ENCODE measurements around the gene PHB1. TPM values are rescaled to one million over a fixed set of nuclear protein-coding genes. Genes with fewer than 3 reads are reported as not detected.

The PHB1 gene
- total and polyA plus RNA-seq, 12 donors, result 107 to 317 (median 215) TPM

GRCh38 chr17:49361129-49361901, 53.4 kb downstream of the PHB1 start:
- peak; percentile 11 to 46 for DNase-seq
- Histone ChIP-seq H3K36me3 (no peaks in the 10 kb centered on the region), H3K4me3 (peak overlapping the region; percentile 82 to 100 (median 94)), H3K4me1 (peaks cover 0 to 49% (median 36%) of the 10 kb centered on the region in 9 donors), H3K27ac (peak overlapping the region; percentile 55 to 95 (median 92)), H3K9me3 (no peaks in the 10 kb centered on the region), H3K27me3 (no peaks in the 10 kb centered on the region)
- 0 to 1% methylated on average over 25 to 52 of the region's 52 CpGs for WGBS, 2 donors
- intact Hi-C loops (cut with DNase I), result loop anchor here in 4 of 10 donors (5.0 to 10.0 kb wide), 2 partner anchors 44 to 47 kb away; no protein-coding TSS in a partner anchor
- no peak for TF ChIP-seq CTCF (IDR thresholded peaks at IDR 0.05)
- ATAC-seq, result peak; percentile 23 to 55 (median 30)

GRCh38 chr17:49360796-49361128, 53.9 kb downstream of the PHB1 start:
- TF ChIP-seq CTCF (IDR thresholded peaks at IDR 0.05), result no peak
- intact Hi-C loops (cut with DNase I), result loop anchor here in 4 of 10 donors (5.0 to 10.0 kb wide), 2 partner anchors 43 to 46 kb away; no protein-coding TSS in a partner anchor
- ATAC-seq, result no peak

GRCh38 chr17:49359990-49360795, 54.5 kb downstream of the PHB1 start:
- intact Hi-C loops (cut with DNase I), result loop anchor here in 5 of 10 donors (5.0 to 10.0 kb wide), 2 partner anchors 43 to 45 kb away; no protein-coding TSS in a partner anchor
- Histone ChIP-seq H3K4me1 (peaks cover 0 to 49% (median 36%) of the 10 kb centered on the region in 9 donors), H3K27me3 (no peaks in the 10 kb centered on the region), H3K4me3 (peak overlapping the region in 9 of 10 donors; percentile 82 to 100 (median 94)), H3K9me3 (no peaks in the 10 kb centered on the region), H3K36me3 (no peaks in the 10 kb centered on the region), H3K27ac (peak overlapping the region in 2 of 10 donors; percentile 80 to 95)
- WGBS, 2 donors, result 33 to 37% methylated on average over 8 of the region's 8 CpGs
- DNase-seq (no peak), ATAC-seq (no peak)
- no peak for TF ChIP-seq CTCF (IDR thresholded peaks at IDR 0.05)

More at GRCh38 chr17:49360796-49361128, 53.9 kb downstream of the PHB1 start:
- Histone ChIP-seq H3K4me1 (peaks cover 0 to 49% (median 36%) of the 10 kb centered on the region in 9 donors), H3K36me3 (no peaks in the 10 kb centered on the region), H3K9me3 (no peaks in the 10 kb centered on the region), H3K27ac (peak overlapping the region in 5 of 10 donors; percentile 80 to 95 (median 91)), H3K27me3 (no peaks in the 10 kb centered on the region), H3K4me3 (peak overlapping the region; percentile 82 to 100 (median 94))
- 5 to 10% methylated on average over 8 of the region's 8 CpGs for WGBS, 2 donors
- no peak for DNase-seq

- H3K27me3 ChIP-seq, result no peaks in the 10 kb centered on the region
- H3K36me3 ChIP-seq, result no peaks in the 10 kb centered on the region
- WGBS, 2 donors, result 54 to 64% methylated on average over 4 of the region's 4 CpGs
- no peak for DNase-seq
- intact Hi-C loops (cut with DNase I), result loop anchor here in 1 of 10 donors (5.0 kb wide), 1 partner anchor 41 kb away; no protein-coding TSS in a partner anchor
- H3K9me3 ChIP-seq, result no peaks in the 10 kb centered on the region
- H3K4me1 ChIP-seq, result peaks cover 0 to 49% (median 36%) of the 10 kb centered on the region in 9 donors
- ATAC-seq, result no peak
- no peak for TF ChIP-seq CTCF (IDR thresholded peaks at IDR 0.05)
- no peak overlapping the region for H3K4me3 ChIP-seq
- peak overlapping the region in 1 of 10 donors; percentile 29 for H3K27ac ChIP-seq
Observed at GRCh38 chr17:49358641-49359247, 55.9 kb downstream of the PHB1 start.
